ENCODE results near the gene DNM2.

DNM2 gene

DNA sequence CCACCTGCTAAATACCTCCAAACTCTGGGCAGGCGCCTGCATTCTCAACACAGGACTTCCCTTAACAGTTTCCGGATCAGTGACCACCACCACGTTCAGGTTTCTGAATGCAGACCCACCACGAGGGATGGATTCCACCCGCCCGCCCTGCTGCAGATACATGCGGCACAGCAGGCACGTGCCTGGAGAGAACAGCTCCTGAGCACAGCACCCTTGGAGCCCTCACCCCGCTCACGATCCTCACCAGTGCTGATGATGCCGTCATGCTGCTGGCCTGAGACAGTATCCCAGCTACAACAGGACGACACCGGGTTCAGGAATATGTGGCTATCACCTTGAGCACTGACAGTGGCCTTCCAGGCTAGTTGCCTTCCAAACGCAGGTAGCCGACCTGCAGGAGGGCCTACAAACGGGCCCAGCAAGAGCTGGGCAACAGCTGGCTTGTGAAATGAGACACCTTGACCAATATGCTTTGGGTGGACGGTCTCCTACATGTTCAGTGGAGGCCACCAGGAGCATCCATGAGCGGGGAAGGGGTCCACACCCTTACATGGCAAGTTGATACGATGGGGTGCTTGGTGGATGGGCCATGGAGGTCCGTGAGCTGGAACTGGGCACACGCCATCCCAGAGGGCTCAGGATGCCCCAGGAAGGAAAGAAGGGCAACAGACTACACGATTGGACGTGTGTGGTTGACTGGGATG, 26.5 kb upstream of the DNM2 start:
- H2BK120ac ChIP-seq (ENCODE audit: insufficient read depth, low read length, poor library complexity): no peak overlapping the region
- H3K79me1 ChIP-seq (ENCODE audit: low read length): no peaks in the 10 kb centered on the region
- peak overlapping the region; percentile 4 for H3K4me3 ChIP-seq (ENCODE audit: low read depth, low read length)
- no peak overlapping the region for H4K8ac ChIP-seq (ENCODE audit: low read depth, low read length)
- H3K9me3 ChIP-seq (ENCODE audit: insufficient read depth, low read depth, low read length): peaks cover 4% of the 10 kb centered on the region
- DNase-seq: no peak
- no peak overlapping the region for H4K12ac ChIP-seq (ENCODE audit: low read depth, low read length)
- H3K27ac ChIP-seq (ENCODE audit: low read depth, low read length): no peak overlapping the region
- H3K4me2 ChIP-seq (ENCODE audit: low read length): no peak overlapping the region
- no peak overlapping the region for H2AK5ac ChIP-seq (ENCODE audit: low read length)
- H3K79me2 ChIP-seq (ENCODE audit: control insufficient read depth, insufficient read depth, low read length, poor library complexity): no peaks in the 10 kb centered on the region
- no peak overlapping the region for H3K9ac ChIP-seq (ENCODE audit: low read length)
- H3K23ac ChIP-seq (ENCODE audit: low read length): no peak overlapping the region
- no peak overlapping the region for H2AFZ ChIP-seq (ENCODE audit: insufficient read depth, low read length, poor library complexity)
- no CpG with 5 or more reads among the region's 23 CpGs for whole genome bisulfite sequencing (ENCODE audit: extremely low coverage, insufficient coverage, insufficient read length)
- H4K91ac ChIP-seq (ENCODE audit: low read depth, low read length): no peak overlapping the region
- H3K27me3 ChIP-seq (ENCODE audit: insufficient read depth, low read length): no peaks in the 10 kb centered on the region
- H3K36me3 ChIP-seq (ENCODE audit: control insufficient read depth in 1 of 2, insufficient read depth in 2 of 2, low read length in 2 of 2): peaks cover 62% of the 10 kb centered on the region in 2 experiments
- no peak overlapping the region for H3K4ac ChIP-seq (ENCODE audit: low read depth, low read length)
- H3K18ac ChIP-seq (ENCODE audit: low read length): no peak overlapping the region
- no peak overlapping the region for H2BK5ac ChIP-seq (ENCODE audit: low read depth, low read length, poor library complexity)
- no peak overlapping the region for H3K14ac ChIP-seq (ENCODE audit: low read length)
- H2BK12ac ChIP-seq (ENCODE audit: low read length): no peak overlapping the region
- peaks cover 3 to 4% of the 10 kb centered on the region in 2 experiments for H3K4me1 ChIP-seq (ENCODE audit: control insufficient read depth in 1 of 2, insufficient read depth in 2 of 2, low read length in 2 of 2)

DNA sequence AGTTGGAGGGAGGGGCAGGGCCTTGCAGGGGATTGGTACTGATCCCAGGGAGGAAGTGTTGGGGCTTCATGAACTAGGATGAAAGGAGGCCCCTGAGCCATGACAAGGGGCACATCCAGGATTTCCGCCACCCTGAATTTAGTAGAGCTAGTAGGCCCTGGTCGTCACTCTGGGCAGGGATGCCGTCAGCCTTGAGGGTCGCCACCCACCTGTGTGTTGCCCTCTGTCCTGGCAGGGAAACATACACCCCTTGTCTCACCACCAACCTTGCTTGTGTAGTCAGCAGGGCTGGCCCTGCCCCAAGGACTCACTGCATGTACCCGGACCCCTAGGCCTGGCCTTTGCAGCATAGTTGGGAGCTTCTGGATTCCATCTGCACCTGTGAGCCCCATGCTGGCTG, 26.0 kb upstream of the DNM2 start:
- H2BK12ac ChIP-seq (ENCODE audit: low read length): no peak overlapping the region
- H3K27me3 ChIP-seq (ENCODE audit: insufficient read depth, low read length): no peaks in the 10 kb centered on the region
- H3K4me1 ChIP-seq (ENCODE audit: control insufficient read depth in 1 of 2, insufficient read depth in 2 of 2, low read length in 2 of 2): peaks cover 3 to 4% of the 10 kb centered on the region in 2 experiments
- H3K27ac ChIP-seq (ENCODE audit: low read depth, low read length): no peak overlapping the region
- H4K8ac ChIP-seq (ENCODE audit: low read depth, low read length): no peak overlapping the region
- WGBS (ENCODE audit: extremely low coverage, insufficient coverage, insufficient read length): no CpG with 5 or more reads among the region's 5 CpGs
- H2AK5ac ChIP-seq (ENCODE audit: low read length): no peak overlapping the region
- H4K91ac ChIP-seq (ENCODE audit: low read depth, low read length): no peak overlapping the region
- H3K79me2 ChIP-seq (ENCODE audit: control insufficient read depth, insufficient read depth, low read length, poor library complexity): no peaks in the 10 kb centered on the region
- H3K9me3 ChIP-seq (ENCODE audit: insufficient read depth, low read depth, low read length): peaks cover 4% of the 10 kb centered on the region
- H3K23ac ChIP-seq (ENCODE audit: low read length): no peak overlapping the region
- H3K79me1 ChIP-seq (ENCODE audit: low read length): no peaks in the 10 kb centered on the region
- no peak overlapping the region for H3K4me3 ChIP-seq (ENCODE audit: low read depth, low read length)
- no peak overlapping the region for H3K14ac ChIP-seq (ENCODE audit: low read length)
- no peak overlapping the region for H4K12ac ChIP-seq (ENCODE audit: low read depth, low read length)
- DNase-seq: peak in 1 of 2 donors; percentile 12
- H2BK5ac ChIP-seq (ENCODE audit: low read depth, low read length, poor library complexity): no peak overlapping the region
- no peak overlapping the region for H2BK120ac ChIP-seq (ENCODE audit: insufficient read depth, low read length, poor library complexity)
- H2AFZ ChIP-seq (ENCODE audit: insufficient read depth, low read length, poor library complexity): no peak overlapping the region
- no peak overlapping the region for H3K4me2 ChIP-seq (ENCODE audit: low read length)
- H3K36me3 ChIP-seq (ENCODE audit: control insufficient read depth in 1 of 2, insufficient read depth in 2 of 2, low read length in 2 of 2): peaks cover 56% of the 10 kb centered on the region in 2 experiments
- H3K18ac ChIP-seq (ENCODE audit: low read length): no peak overlapping the region
- H3K9ac ChIP-seq (ENCODE audit: low read length): no peak overlapping the region
- H3K4ac ChIP-seq (ENCODE audit: low read depth, low read length): no peak overlapping the region

DNA sequence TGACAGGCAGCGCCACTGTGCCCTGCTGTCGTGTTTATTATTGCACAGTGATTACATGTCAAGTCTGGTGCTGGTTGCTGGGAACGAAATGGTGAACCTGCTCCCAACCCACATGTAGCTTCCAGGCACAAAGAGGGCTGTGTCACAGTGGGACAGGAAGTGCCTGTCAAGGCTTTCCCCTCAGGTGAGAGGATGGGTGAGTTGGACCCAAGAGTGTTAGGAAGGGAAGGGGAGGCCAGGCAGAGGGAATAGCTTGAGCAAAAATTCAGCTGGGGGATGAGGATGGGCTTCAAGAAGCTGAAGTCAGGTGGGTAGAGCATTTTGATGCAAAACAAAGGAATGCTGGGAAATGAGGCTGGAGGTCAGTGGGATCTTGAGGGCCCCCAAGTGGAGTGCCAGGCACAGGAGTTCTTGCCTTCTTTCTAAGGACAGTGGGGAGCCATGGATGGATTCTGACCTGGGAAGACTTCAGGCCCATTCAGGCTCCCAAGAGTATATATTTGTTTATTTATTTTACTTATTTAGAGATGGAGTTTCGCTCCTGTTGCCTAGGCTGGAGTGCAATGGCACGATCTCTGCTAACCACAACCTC, 25.1 kb upstream of the DNM2 start:
- no peak overlapping the region for H3K18ac ChIP-seq (ENCODE audit: low read length)
- peaks cover 4% of the 10 kb centered on the region for H3K9me3 ChIP-seq (ENCODE audit: insufficient read depth, low read depth, low read length)
- no peak overlapping the region for H3K4me2 ChIP-seq (ENCODE audit: low read length)
- no peak overlapping the region for H3K4ac ChIP-seq (ENCODE audit: low read depth, low read length)
- no peak overlapping the region for H3K9ac ChIP-seq (ENCODE audit: low read length)
- no CpG with 5 or more reads among the region's 5 CpGs for WGBS (ENCODE audit: extremely low coverage, insufficient coverage, insufficient read length)
- H2AFZ ChIP-seq (ENCODE audit: insufficient read depth, low read length, poor library complexity): no peak overlapping the region
- H3K79me2 ChIP-seq (ENCODE audit: control insufficient read depth, insufficient read depth, low read length, poor library complexity): no peaks in the 10 kb centered on the region
- peaks cover 3 to 4% of the 10 kb centered on the region in 2 experiments for H3K4me1 ChIP-seq (ENCODE audit: control insufficient read depth in 1 of 2, insufficient read depth in 2 of 2, low read length in 2 of 2)
- H2AK5ac ChIP-seq (ENCODE audit: low read length): no peak overlapping the region
- no peak overlapping the region for H2BK5ac ChIP-seq (ENCODE audit: low read depth, low read length, poor library complexity)
- H3K27me3 ChIP-seq (ENCODE audit: insufficient read depth, low read length): no peaks in the 10 kb centered on the region
- H3K36me3 ChIP-seq (ENCODE audit: control insufficient read depth in 1 of 2, insufficient read depth in 2 of 2, low read length in 2 of 2): peaks cover 47 to 48% of the 10 kb centered on the region in 2 experiments
- no peak overlapping the region for H3K4me3 ChIP-seq (ENCODE audit: low read depth, low read length)
- H4K91ac ChIP-seq (ENCODE audit: low read depth, low read length): no peak overlapping the region
- no peaks in the 10 kb centered on the region for H3K79me1 ChIP-seq (ENCODE audit: low read length)
- H3K14ac ChIP-seq (ENCODE audit: low read length): no peak overlapping the region
- no peak overlapping the region for H4K12ac ChIP-seq (ENCODE audit: low read depth, low read length)
- H3K23ac ChIP-seq (ENCODE audit: low read length): no peak overlapping the region
- no peak overlapping the region for H3K27ac ChIP-seq (ENCODE audit: low read depth, low read length)
- H2BK120ac ChIP-seq (ENCODE audit: insufficient read depth, low read length, poor library complexity): no peak overlapping the region
- DNase-seq: no peak
- H4K8ac ChIP-seq (ENCODE audit: low read depth, low read length): no peak overlapping the region
- no peak overlapping the region for H2BK12ac ChIP-seq (ENCODE audit: low read length)

DNA sequence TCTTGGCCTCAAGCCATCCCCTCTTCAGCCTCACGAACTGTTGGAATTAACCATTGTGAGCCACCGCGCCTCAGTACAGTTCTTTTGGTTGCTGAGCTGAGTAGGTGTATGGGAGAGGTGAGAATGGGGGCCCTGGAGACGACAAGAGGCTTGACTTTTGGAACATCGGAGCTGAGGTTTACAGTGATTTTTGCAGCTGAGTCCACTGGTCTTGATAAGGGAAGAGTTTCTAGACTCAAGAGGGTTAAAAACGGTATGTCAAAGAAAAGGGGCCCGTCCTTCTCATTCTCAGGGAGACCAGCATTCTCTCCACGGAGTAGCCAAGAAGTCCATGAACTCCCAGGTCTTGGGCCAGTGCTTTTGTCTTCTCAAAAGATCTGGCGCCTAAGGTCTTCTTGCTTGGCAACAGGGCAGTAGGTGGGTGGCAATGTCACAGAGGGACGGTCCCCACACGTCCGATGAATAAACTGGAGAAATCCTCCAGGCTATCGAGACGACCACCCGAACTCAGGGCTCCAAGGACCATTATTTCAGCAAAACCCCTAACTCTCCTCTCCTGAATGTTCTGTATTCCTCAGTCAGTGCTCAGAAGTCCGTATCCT, 23.1 kb upstream of the DNM2 start:
- H3K4me3 ChIP-seq (ENCODE audit: low read depth, low read length): no peak overlapping the region
- H3K79me2 ChIP-seq (ENCODE audit: control insufficient read depth, insufficient read depth, low read length, poor library complexity): no peaks in the 10 kb centered on the region
- H3K4me2 ChIP-seq (ENCODE audit: low read length): peak overlapping the region; percentile 65
- H4K8ac ChIP-seq (ENCODE audit: low read depth, low read length): no peak overlapping the region
- no CpG with 5 or more reads among the region's 16 CpGs for WGBS (ENCODE audit: extremely low coverage, insufficient coverage, insufficient read length)
- H2AFZ ChIP-seq (ENCODE audit: insufficient read depth, low read length, poor library complexity): no peak overlapping the region
- no peak for DNase-seq
- peaks cover 4% of the 10 kb centered on the region for H3K9me3 ChIP-seq (ENCODE audit: insufficient read depth, low read depth, low read length)
- no peak overlapping the region for H2BK12ac ChIP-seq (ENCODE audit: low read length)
- no peak overlapping the region for H2BK120ac ChIP-seq (ENCODE audit: insufficient read depth, low read length, poor library complexity)
- H3K36me3 ChIP-seq (ENCODE audit: control insufficient read depth in 1 of 2, insufficient read depth in 2 of 2, low read length in 2 of 2): peaks cover 29% of the 10 kb centered on the region in 2 experiments
- no peak overlapping the region for H3K9ac ChIP-seq (ENCODE audit: low read length)
- H3K79me1 ChIP-seq (ENCODE audit: low read length): no peaks in the 10 kb centered on the region
- no peak overlapping the region for H2AK5ac ChIP-seq (ENCODE audit: low read length)
- no peak overlapping the region for H3K14ac ChIP-seq (ENCODE audit: low read length)
- no peaks in the 10 kb centered on the region for H3K27me3 ChIP-seq (ENCODE audit: insufficient read depth, low read length)
- H3K4me1 ChIP-seq (ENCODE audit: control insufficient read depth in 1 of 2, insufficient read depth in 2 of 2, low read length in 2 of 2): peaks cover 3 to 4% of the 10 kb centered on the region in 2 experiments
- no peak overlapping the region for H3K23ac ChIP-seq (ENCODE audit: low read length)
- no peak overlapping the region for H4K91ac ChIP-seq (ENCODE audit: low read depth, low read length)
- no peak overlapping the region for H3K18ac ChIP-seq (ENCODE audit: low read length)
- no peak overlapping the region for H2BK5ac ChIP-seq (ENCODE audit: low read depth, low read length, poor library complexity)
- no peak overlapping the region for H3K27ac ChIP-seq (ENCODE audit: low read depth, low read length)
- no peak overlapping the region for H3K4ac ChIP-seq (ENCODE audit: low read depth, low read length)
- no peak overlapping the region for H4K12ac ChIP-seq (ENCODE audit: low read depth, low read length)
